Small intestine (tissue), 7 donors: ENCODE results near the gene RHEX. TPM values are rescaled to one million over a fixed set of nuclear protein-coding genes. Genes with fewer than 3 reads are reported as not detected.

Experiments used
- DNase-seq, 2 donors: peaks; one replicate each; pipeline versions ENCODE4 v3.0.0 to v3.0.0-alpha.2; 2013
- FAIRE-seq: peaks from 2 replicates; lab custom pipeline; 2012; peaks lifted over from hg19 to GRCh38; lab: Jason Lieb, UNC
- H3K27ac ChIP-seq, 3 donors: one replicate each; pipeline ENCODE4 v1.5.1; 2013; ENCODE audit warnings: low read length in 2 of 3, mild to moderate bottlenecking in 2 of 3, control low read depth in 1 of 3, inconsistent platforms in 1 of 3, low read depth in 1 of 3, moderate library complexity in 1 of 3
- H3K27me3 ChIP-seq, 3 donors: one replicate each; pipeline ENCODE4 v1.6.1; 2013; ENCODE audit warnings: low read length in 3 of 3, inconsistent platforms in 1 of 3; ENCODE audit not compliant: control insufficient read depth in 3 of 3, insufficient read depth in 3 of 3
- H3K36me3 ChIP-seq, 3 donors: one replicate each; pipeline ENCODE4 v1.6.1; 2013; ENCODE audit warnings: low read length in 3 of 3, inconsistent platforms in 1 of 3, low read depth in 1 of 3, mild to moderate bottlenecking in 1 of 3, moderate library complexity in 1 of 3; ENCODE audit not compliant: control insufficient read depth in 3 of 3, insufficient read depth in 2 of 3
- H3K4me1 ChIP-seq, 3 donors: one replicate each; pipeline ENCODE4 v1.6.1; 2013; ENCODE audit warnings: low read length in 2 of 3, inconsistent platforms in 1 of 3, low read depth in 1 of 3, mild to moderate bottlenecking in 1 of 3, moderate library complexity in 1 of 3; ENCODE audit not compliant: control insufficient read depth in 3 of 3, insufficient read depth in 2 of 3
- H3K4me3 ChIP-seq, 3 donors: one replicate each; pipeline ENCODE4 v1.5.1; 2013; ENCODE audit warnings: low read length in 3 of 3, control low read depth in 1 of 3, inconsistent platforms in 1 of 3, low read depth in 1 of 3, mild to moderate bottlenecking in 1 of 3, moderate library complexity in 1 of 3
- H3K9me3 ChIP-seq, 2 donors: one replicate each; pipeline ENCODE4 v1.6.1; 2013; ENCODE audit warnings: low read depth in 1 of 2, low read length in 1 of 2; ENCODE audit not compliant: control insufficient read depth in 2 of 2, insufficient read depth in 1 of 2
- WGBS, 3 donors: extraction: QIAGEN DNeasy Blood & Tissue Kit; methylation state at CpG; one replicate each; pipeline ENCODE4 v1.1.7; 2013; 5-methylcytosine and 5-hydroxymethylcytosine counted together
- polyA plus RNA-seq, 4 donors: library from polyadenylated mRNA; stranded (reverse) in 3 of 4; unstranded in 1 of 4; fragments of 200-250 nt in 3 of 4; fragments of 120-200 nt in 1 of 4; gene quantifications; one replicate each; pipeline versions ENCODE4 v1.2.1 to v1.2.3, GENCODE V29; 2013
- donor health status: healthy with polysubstance abuse.
- donor health status: control.
- donor health status: control.
- donor health status: Bipolar disorder and iron deficiency.
- donor health status: healthy.

Gene RHEX
- polyA plus RNA-seq, 4 donors: 0.25 to 4.6 (median 3.8) TPM; not detected in 1

GRCh38 chr1:206067486-206068227, 14.7 kb downstream of the RHEX start:
- WGBS, 3 donors: 15 to 57% (median 31%) methylated on average over 8 of the region's 8 CpGs
- peak overlapping the region in 1 of 3 donors; percentile 72 for H3K27ac ChIP-seq
- no peak overlapping the region for H3K4me3 ChIP-seq
- FAIRE-seq: no peak
- H3K4me1 ChIP-seq: peaks cover 0 to 29% (median 0%) of the 10 kb centered on the region in 3 donors
- peak; percentile 10 to 83 for DNase-seq
- no peaks in the 10 kb centered on the region for H3K36me3 ChIP-seq
- peaks cover 0 to 7% of the 10 kb centered on the region in 2 donors for H3K9me3 ChIP-seq
- no peaks in the 10 kb centered on the region for H3K27me3 ChIP-seq

- Histone ChIP-seq H3K4me1 (peaks cover 0 to 29% (median 0%) of the 10 kb centered on the region in 3 donors), H3K36me3 (no peaks in the 10 kb centered on the region), H3K9me3 (peaks cover 0 to 1% of the 10 kb centered on the region in 2 donors), H3K27me3 (no peaks in the 10 kb centered on the region), H3K4me3 (no peak overlapping the region), H3K27ac (peak overlapping the region in 1 of 3 donors; percentile 72)
- DNase-seq (no peak), FAIRE-seq (no peak)
- WGBS, 3 donors: 48 to 61% (median 58%) methylated on average over 1 of the region's 1 CpG
Observed at GRCh38 chr1:206068314-206068713, 15.3 kb downstream of the RHEX start.

GRCh38 chr1:206070627-206071304, 17.8 kb downstream of the RHEX start:
- 79 to 89% (median 86%) methylated on average over 9 of the region's 9 CpGs for WGBS, 3 donors
- Histone ChIP-seq H3K27me3 (no peaks in the 10 kb centered on the region), H3K27ac (no peak overlapping the region), H3K36me3 (no peaks in the 10 kb centered on the region), H3K4me1 (peaks cover 0 to 27% (median 0%) of the 10 kb centered on the region in 3 donors), H3K4me3 (no peak overlapping the region), H3K9me3 (no peaks in the 10 kb centered on the region)
- no peak for FAIRE-seq
- no peak for DNase-seq

GRCh38 chr1:206074839-206075238, 21.9 kb downstream of the RHEX start:
- H3K4me1 ChIP-seq: no peaks in the 10 kb centered on the region
- DNase-seq (no peak), FAIRE-seq (no peak)
- H3K27me3 ChIP-seq: no peaks in the 10 kb centered on the region
- H3K27ac ChIP-seq: no peak overlapping the region
- H3K4me3 ChIP-seq: no peak overlapping the region
- no peaks in the 10 kb centered on the region for H3K36me3 ChIP-seq
- WGBS, 3 donors: 30 to 48% (median 39%) methylated on average over 3 of the region's 3 CpGs
- no peaks in the 10 kb centered on the region for H3K9me3 ChIP-seq

GRCh38 chr1:206075786-206076755, 23.1 kb downstream of the RHEX start:
- DNase-seq: no peak
- H3K27ac ChIP-seq: no peak overlapping the region
- H3K27me3 ChIP-seq: no peaks in the 10 kb centered on the region
- no peaks in the 10 kb centered on the region for H3K4me1 ChIP-seq
- H3K36me3 ChIP-seq: no peaks in the 10 kb centered on the region
- WGBS, 3 donors: 71 to 87% (median 78%) methylated on average over 11 of the region's 11 CpGs
- no peaks in the 10 kb centered on the region for H3K9me3 ChIP-seq
- no peak for FAIRE-seq
- no peak overlapping the region for H3K4me3 ChIP-seq

- no peaks in the 10 kb centered on the region for H3K27me3 ChIP-seq
- FAIRE-seq (no peak), DNase-seq (peak in 1 of 2 donors; percentile 38)
- no peak overlapping the region for H3K27ac ChIP-seq
- H3K4me3 ChIP-seq: no peak overlapping the region
- H3K4me1 ChIP-seq: no peaks in the 10 kb centered on the region
- WGBS, 3 donors: 16 to 53% (median 16%) methylated on average over 1 of the region's 1 CpG
- H3K9me3 ChIP-seq: no peaks in the 10 kb centered on the region
- H3K36me3 ChIP-seq: no peaks in the 10 kb centered on the region
Observed at GRCh38 chr1:206079135-206079534, 26.2 kb downstream of the RHEX start.

GRCh38 chr1:206080026-206080820, 27.2 kb downstream of the RHEX start:
- Histone ChIP-seq H3K27ac (no peak overlapping the region), H3K27me3 (peaks cover 0 to 3% (median 0%) of the 10 kb centered on the region in 3 donors), H3K4me1 (no peaks in the 10 kb centered on the region), H3K9me3 (no peaks in the 10 kb centered on the region), H3K36me3 (no peaks in the 10 kb centered on the region), H3K4me3 (no peak overlapping the region)
- DNase-seq: no peak
- no peak for FAIRE-seq
- WGBS, 3 donors: 39 to 43% (median 41%) methylated on average over 8 of the region's 8 CpGs
